Measurements from ENCODE around the gene PRM3. TPM values are rescaled to one million over a fixed set of nuclear protein-coding genes. Genes with fewer than 3 reads are reported as not detected.

The PRM3 gene
- total and polyA plus RNA-seq, 2 of the 8 experiments (the other 6 are each of a cell fraction or from before 2014, with no cell fraction given), result not detected

DNA sequence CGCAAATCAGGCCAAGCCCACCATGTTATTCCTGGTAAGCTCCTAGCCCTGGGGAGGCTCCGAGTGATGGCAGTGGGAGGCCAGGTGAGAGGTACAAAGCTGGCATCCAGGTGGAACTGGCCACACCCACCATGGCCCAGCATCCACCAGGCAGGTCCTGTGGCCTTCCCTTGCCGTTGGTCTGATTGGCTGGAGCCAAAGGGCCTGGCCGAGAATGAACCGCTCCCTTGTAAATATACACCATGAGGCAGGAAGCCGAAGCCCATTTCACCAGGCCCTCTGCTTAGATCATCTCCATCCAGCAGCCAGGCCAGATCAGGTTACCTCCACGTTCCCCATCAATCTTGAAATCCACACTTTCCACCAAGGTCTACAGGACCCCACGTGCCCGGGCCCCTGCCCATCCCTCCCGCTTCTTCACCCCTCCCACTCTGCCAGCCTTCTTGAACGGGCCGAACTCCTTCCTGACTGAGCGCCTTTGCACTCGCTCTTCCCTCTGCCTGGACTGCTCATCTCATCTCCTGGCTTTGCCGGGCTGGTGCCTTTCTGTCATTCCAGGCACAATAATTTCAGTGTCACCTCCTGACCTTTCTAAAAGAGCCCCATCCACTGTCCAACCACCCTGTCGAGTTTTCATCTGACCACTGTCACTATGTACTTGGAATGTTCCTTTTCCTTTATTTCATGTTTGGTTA is 23.2 kb downstream of the PRM3 start (continued):
- TF ChIP-seq RXRA (IDR thresholded peaks at IDR 0.05; ENCODE audit: insufficient read depth, low read depth, low read length), result no peak
- no peak for TF ChIP-seq KDM4A (IDR thresholded peaks at IDR 0.05; ENCODE audit: low read depth, low read length, severe bottlenecking)
- TF ChIP-seq POLR2AphosphoS5 (IDR thresholded peaks at IDR 0.05; ENCODE audit: low read depth, low read length), result no peak; the same call in none of the 2 replicates
- no peak for TF ChIP-seq HDAC6 (IDR thresholded peaks at IDR 0.05; ENCODE audit: low read depth, low read length)
- no peak for TF ChIP-seq HDAC2 (IDR thresholded peaks at IDR 0.05; ENCODE audit: borderline replicate concordance in 1 of 2, low read depth in 2 of 2, low read length in 2 of 2)
- TF ChIP-seq KDM5A (IDR thresholded peaks at IDR 0.05; ENCODE audit: low read length), result no peak
- TF ChIP-seq SP4 (IDR thresholded peaks at IDR 0.05; ENCODE audit: low read length), result no peak
- 0 out of 2 replicates have a peak, but pooled peaks have one; percentile 17 for TF ChIP-seq TAF1 (IDR thresholded peaks at IDR 0.05; ENCODE audit: low read depth, low read length)
- no peak for TF ChIP-seq ZNF274 (IDR thresholded peaks at IDR 0.05; ENCODE audit: borderline replicate concordance, extremely low read depth, low read length)
- TF ChIP-seq CTBP2 (IDR thresholded peaks at IDR 0.05; ENCODE audit: borderline replicate concordance, insufficient read depth, insufficient read length, low read length), result no peak
- TF ChIP-seq TAF7 (optimal IDR thresholded peaks at IDR 0.05; ENCODE audit: borderline replicate concordance, low read depth, low read length), result no peak
- TF ChIP-seq, protein P1, sequence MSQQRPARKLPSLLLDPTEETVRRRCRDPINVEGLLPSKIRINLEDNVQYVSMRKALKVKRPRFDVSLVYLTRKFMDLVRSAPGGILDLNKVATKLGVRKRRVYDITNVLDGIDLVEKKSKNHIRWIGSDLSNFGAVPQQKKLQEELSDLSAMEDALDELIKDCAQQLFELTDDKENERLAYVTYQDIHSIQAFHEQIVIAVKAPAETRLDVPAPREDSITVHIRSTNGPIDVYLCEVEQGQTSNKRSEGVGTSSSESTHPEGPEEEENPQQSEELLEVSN (IDR thresholded peaks at IDR 0.05), result no peak; the same call in 1 of the 2 replicates
- no peak for TF ChIP-seq FOSL1 (IDR thresholded peaks at IDR 0.05; ENCODE audit: insufficient read depth, low read depth, low read length)
- TF ChIP-seq EGR1 (IDR thresholded peaks at IDR 0.05; ENCODE audit: borderline replicate concordance, low read depth, low read length), result no peak
- TF ChIP-seq GABPA (IDR thresholded peaks at IDR 0.05; ENCODE audit: borderline replicate concordance, insufficient read depth, low read length), result 0 out of 2 replicates have a peak, but pooled peaks have one; percentile 2
